ENCODE data around the gene TACSTD2.
"Not testable (repeated sequence)": the region's sequence is repeated elsewhere in the genome, so short reads cannot be mapped to it uniquely, and the experiment has no call there.

Gene TACSTD2

GRCh38 chr1:58576727-58577653, at the start of gene TACSTD2:
Gene TACSTD2, minus strand, starts transcription at chr1:58577252. Its CDS starts 96 bp downstream, at chr1:58577156.
- no peak for DNase-seq

GRCh38 chr1:58626293-58626692, 49.2 kb upstream of the TACSTD2 start:
- no peak for DNase-seq

- DNase-seq, result not testable (repeated sequence)
Observed at GRCh38 chr1:58623259-58623658, 46.2 kb upstream of the TACSTD2 start.

GRCh38 chr1:58622571-58622970, 45.5 kb upstream of the TACSTD2 start:
- DNase-seq, result no peak

GRCh38 chr1:58621391-58621790, 44.3 kb upstream of the TACSTD2 start:
- DNase-seq, result no peak

- DNase-seq, result no peak
Observed at GRCh38 chr1:58620926-58621325, 43.9 kb upstream of the TACSTD2 start.

GRCh38 chr1:58620259-58620658, 43.2 kb upstream of the TACSTD2 start:
- no peak for DNase-seq

- no peak for DNase-seq
Observed at GRCh38 chr1:58619286-58620054, 42.4 kb upstream of the TACSTD2 start.

GRCh38 chr1:58618303-58618702, 41.3 kb upstream of the TACSTD2 start:
- no peak for DNase-seq

- no peak for DNase-seq
Observed at GRCh38 chr1:58611861-58612385, 34.9 kb upstream of the TACSTD2 start.

GRCh38 chr1:58608945-58609344, 31.9 kb upstream of the TACSTD2 start:
- no peak for DNase-seq

- DNase-seq, result no peak
Observed at GRCh38 chr1:58608297-58608696, 31.2 kb upstream of the TACSTD2 start.

GRCh38 chr1:58607391-58607790, 30.3 kb upstream of the TACSTD2 start:
- no peak for DNase-seq

- DNase-seq, result not testable (repeated sequence)
Observed at GRCh38 chr1:58601921-58602320, 24.9 kb upstream of the TACSTD2 start.

GRCh38 chr1:58597996-58598395, 20.9 kb upstream of the TACSTD2 start:
- DNase-seq, result no peak

GRCh38 chr1:58597076-58597475, 20.0 kb upstream of the TACSTD2 start:
- DNase-seq, result no peak

GRCh38 chr1:58596631-58597052, 19.6 kb upstream of the TACSTD2 start:
- DNase-seq, result no peak

- no peak for DNase-seq
Observed at GRCh38 chr1:58594546-58594945, 17.5 kb upstream of the TACSTD2 start.

GRCh38 chr1:58592522-58593134, 15.6 kb upstream of the TACSTD2 start:
- no peak for DNase-seq

- no peak for DNase-seq
Observed at GRCh38 chr1:58591806-58592205, 14.8 kb upstream of the TACSTD2 start.

GRCh38 chr1:58590019-58590418, 13.0 kb upstream of the TACSTD2 start:
- no peak for DNase-seq

- DNase-seq, result no peak
Observed at GRCh38 chr1:58588396-58588795, 11.3 kb upstream of the TACSTD2 start.

- DNase-seq, result no peak
Observed at GRCh38 chr1:58587667-58588066, 10.6 kb upstream of the TACSTD2 start.
